Measurements from ENCODE around the gene ST3GAL6. TPM values are rescaled to one million over a fixed set of nuclear protein-coding genes. Genes with fewer than 3 reads are reported as not detected.
A peak's percentile ranks its signal among the peaks of the same experiment; 100 is the strongest.

Gene ST3GAL6
- total and polyA plus RNA-seq, 2 donors (not counting 3 experiments of a cell fraction or from before 2014, with no cell fraction given) = 13.2 to 35.9 TPM

DNA sequence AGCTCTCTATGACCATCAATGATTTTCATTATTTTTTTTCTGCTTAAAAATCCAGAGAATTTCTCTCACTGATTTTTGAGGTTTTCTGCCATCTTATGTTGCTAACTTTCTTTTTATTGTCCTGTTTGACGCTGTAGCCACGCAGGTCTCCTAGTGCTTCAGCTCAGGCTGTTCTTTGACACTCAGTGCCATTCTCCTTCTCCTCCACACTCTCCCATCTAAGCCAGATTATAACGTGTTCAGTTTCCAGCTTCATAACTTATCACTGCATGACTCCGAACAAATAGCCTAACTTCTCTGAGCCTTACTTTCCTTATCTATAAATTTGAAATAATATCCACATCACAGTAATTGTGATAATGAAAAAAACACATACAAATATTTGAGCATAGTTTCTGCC is 22.8 kb upstream of the ST3GAL6 start:
- ChIA-PET POLR2A (interaction anchor here (1.4 kb wide), 1 partner anchor 39 kb away, joined by 10 read pairs; no protein-coding TSS in a partner anchor), CTCF (interaction anchor here (1.3 to 3.9 kb wide), 3 partner anchors 13 to 39 kb away, joined by 5 to 17 read pairs (median 5); no protein-coding TSS in a partner anchor)
- dilution Hi-C loops (cut with MboI; ENCODE audit: extremely low pct_ligation_motif_present, low sequenced_read_pairs) = no loop called here
- FAIRE-seq = no peak
- H3K36me3 ChIP-seq (ENCODE audit: control insufficient read depth in 2 of 2, extremely low read depth in 1 of 2, insufficient read depth in 2 of 2, low read length in 2 of 2) = no peaks in the 10 kb centered on the region
- no TSS peak for BruUV-seq (replicated peaks)
- H4K20me1 ChIP-seq (replicated peaks; ENCODE audit: control insufficient read depth, extremely low read depth, insufficient read depth, low read length) = no peaks in the 10 kb centered on the region
- H3K79me2 ChIP-seq (ENCODE audit: control insufficient read depth, insufficient read depth, low read length) = peaks cover 61% of the 10 kb centered on the region
- no peaks in the 10 kb centered on the region for H3K9me3 ChIP-seq (replicated peaks; ENCODE audit: control insufficient read depth, insufficient read depth, low read length)
- peak overlapping the region; percentile 18 for H3K9ac ChIP-seq (replicated peaks; ENCODE audit: extremely low read depth, insufficient read depth, low read length)
- peak overlapping the region; percentile 73 for H3K27ac ChIP-seq (ENCODE audit: insufficient read depth, low read depth, low read length)
- H3K4me3 ChIP-seq (replicated peaks in 1 of 3; ENCODE audit: insufficient read depth in 1 of 3, low read depth in 1 of 3, low read length in 3 of 3) = no peak overlapping the region
- no peak for DNase-seq (ENCODE audit: low read depth, low spot score)
- peaks cover 36% of the 10 kb centered on the region for H3K4me1 ChIP-seq (ENCODE audit: control insufficient read depth, extremely low read depth, insufficient read depth, low read length)
- H3K27me3 ChIP-seq (ENCODE audit: control insufficient read depth in 2 of 2, insufficient read depth in 2 of 2, low read length in 2 of 2) = no peaks in the 10 kb centered on the region
- no peak overlapping the region for H2AFZ ChIP-seq (ENCODE audit: low read depth, low read length)
- intact Hi-C loops (cut with micrococcal nuclease) = no loop called here
- H3K4me2 ChIP-seq (ENCODE audit: insufficient read depth, low read length) = peak overlapping the region; percentile 70
- TF ChIP-seq FOS (IDR thresholded peaks at IDR 0.05; ENCODE audit: borderline replicate concordance, insufficient read depth, low read length) (no peak), POLR2A (IDR thresholded peaks at IDR 0.05; ENCODE audit: low read depth, low read length) (no peak), MYC (IDR thresholded peaks at IDR 0.05; ENCODE audit: low read depth, low read length) (no peak)
- TF ChIP-seq, protein P1, sequence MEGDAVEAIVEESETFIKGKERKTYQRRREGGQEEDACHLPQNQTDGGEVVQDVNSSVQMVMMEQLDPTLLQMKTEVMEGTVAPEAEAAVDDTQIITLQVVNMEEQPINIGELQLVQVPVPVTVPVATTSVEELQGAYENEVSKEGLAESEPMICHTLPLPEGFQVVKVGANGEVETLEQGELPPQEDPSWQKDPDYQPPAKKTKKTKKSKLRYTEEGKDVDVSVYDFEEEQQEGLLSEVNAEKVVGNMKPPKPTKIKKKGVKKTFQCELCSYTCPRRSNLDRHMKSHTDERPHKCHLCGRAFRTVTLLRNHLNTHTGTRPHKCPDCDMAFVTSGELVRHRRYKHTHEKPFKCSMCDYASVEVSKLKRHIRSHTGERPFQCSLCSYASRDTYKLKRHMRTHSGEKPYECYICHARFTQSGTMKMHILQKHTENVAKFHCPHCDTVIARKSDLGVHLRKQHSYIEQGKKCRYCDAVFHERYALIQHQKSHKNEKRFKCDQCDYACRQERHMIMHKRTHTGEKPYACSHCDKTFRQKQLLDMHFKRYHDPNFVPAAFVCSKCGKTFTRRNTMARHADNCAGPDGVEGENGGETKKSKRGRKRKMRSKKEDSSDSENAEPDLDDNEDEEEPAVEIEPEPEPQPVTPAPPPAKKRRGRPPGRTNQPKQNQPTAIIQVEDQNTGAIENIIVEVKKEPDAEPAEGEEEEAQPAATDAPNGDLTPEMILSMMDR (IDR thresholded peaks at IDR 0.05; ENCODE audit: extremely low read depth in 1 of 2, insufficient read depth in 1 of 2, low read depth in 1 of 2, low read length in 2 of 2) = no peak
- TF ChIP-seq, protein P2, sequence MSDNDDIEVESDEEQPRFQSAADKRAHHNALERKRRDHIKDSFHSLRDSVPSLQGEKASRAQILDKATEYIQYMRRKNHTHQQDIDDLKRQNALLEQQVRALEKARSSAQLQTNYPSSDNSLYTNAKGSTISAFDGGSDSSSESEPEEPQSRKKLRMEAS (IDR thresholded peaks at IDR 0.05; ENCODE audit: insufficient read depth, insufficient read length) = no peak
- no peaks in the 10 kb centered on the region for H3K9me1 ChIP-seq (replicated peaks; ENCODE audit: control insufficient read depth, extremely low read depth, insufficient read depth, low read length)

All from endothelial cell of umbilical vein (primary cell).